Measurements from ENCODE around the gene GNB1L. TPM values are rescaled to one million over a fixed set of nuclear protein-coding genes. Genes with fewer than 3 reads are reported as not detected.

The GNB1L gene
- 8.1 and 9.8 TPM in 2 replicates for total RNA-seq (2014; rRNA removed; shearing (Covaris generic))

GRCh38 chr22:19854778-19855503 is at the start of gene GNB1L, which contains the start of gene RTL10:
GNB1L (minus strand) TSS chr22:19854874; CDS start chr22:19821355, 33,519 bp downstream.
RTL10 (minus strand) TSS chr22:19854874; CDS start chr22:19852261, 2,613 bp downstream.

GRCh38 chr22:19760058-19760950 is 94.4 kb downstream of the GNB1L start, which contains the start of gene TBX1:
TBX1 (plus strand) TSS chr22:19760778; CDS start chr22:19760844, 66 bp downstream.

Other genes with a start within 250 kb of the GNB1L start
- 7.5 and 19.7 TPM in 2 replicates for gene SEPTIN5, start 140.4 kb downstream of the GNB1L start, total RNA-seq (2014; rRNA removed; shearing (Covaris generic))
- gene GP1BB, start 131.3 kb downstream of the GNB1L start, total RNA-seq (2014; rRNA removed; shearing (Covaris generic)), result 1.1 and 1.6 TPM in 2 replicates
- not detected in 2 replicates for gene TBX1, start 94.1 kb downstream of the GNB1L start, total RNA-seq (2014; rRNA removed; shearing (Covaris generic))
- 6.6 and 8.4 TPM in 2 replicates for gene RTL10, start within 50 bp of the GNB1L start, total RNA-seq (2014; rRNA removed; shearing (Covaris generic))
- gene COMT, start 86.9 kb upstream of the GNB1L start, total RNA-seq (2014; rRNA removed; shearing (Covaris generic)), result 134 and 138 TPM in 2 replicates
- 41.0 and 45.2 TPM in 2 replicates for gene TXNRD2, start 86.9 kb upstream of the GNB1L start, total RNA-seq (2014; rRNA removed; shearing (Covaris generic))
- gene ARVCF, start 161.9 kb upstream of the GNB1L start, total RNA-seq (2014; rRNA removed; shearing (Covaris generic)), result 2.2 and 2.4 TPM in 2 replicates
- gene TANGO2, start 166.2 kb upstream of the GNB1L start, total RNA-seq (2014; rRNA removed; shearing (Covaris generic)), result 8.9 and 16.8 TPM in 2 replicates
- gene DGCR8, start 225.4 kb upstream of the GNB1L start, total RNA-seq (2014; rRNA removed; shearing (Covaris generic)), result 29.8 and 39.3 TPM in 2 replicates